Neural crest cell (in vitro differentiated cells): ENCODE results near the gene SAYSD1. TPM values are rescaled to one million over a fixed set of nuclear protein-coding genes. Genes with fewer than 3 reads are reported as not detected.

Source experiments
- DNase-seq: peaks from one replicate; pipeline ENCODE4 v3.0.0; 2021; ENCODE audit warnings: low read depth, mixed read lengths, low spot score
- H3K27ac Mint-ChIP-seq: one replicate; pipeline ENCODE4 v1.8.0; 2021; ENCODE audit warnings: mild to moderate bottlenecking, mixed read lengths; ENCODE audit not compliant: unreplicated experiment
- H3K27me3 Mint-ChIP-seq: 2 replicates; pipeline ENCODE4 v1.8.0; 2021; ENCODE audit warnings: low read depth, mild to moderate bottlenecking, mixed read lengths
- H3K36me3 Mint-ChIP-seq: 2 replicates; pipeline ENCODE4 v1.8.0; 2021; ENCODE audit warnings: low read depth, mild to moderate bottlenecking, mixed read lengths
- H3K4me1 Mint-ChIP-seq: 2 replicates; pipeline ENCODE4 v1.8.0; 2021; ENCODE audit warnings: mixed read lengths
- H3K4me3 Mint-ChIP-seq: one replicate; pipeline ENCODE4 v1.8.0; 2021; ENCODE audit warnings: mild to moderate bottlenecking, mixed read lengths
- H3K9me3 Mint-ChIP-seq: 2 replicates; pipeline ENCODE4 v1.8.0; 2021; ENCODE audit warnings: mixed read lengths
- CTCF ChIP-seq: fragments of 200-600 bp; sonication (generic); conservative IDR thresholded peaks from 2 replicates; pipeline ENCODE4 v1.5.0; 2021; ENCODE audit warnings: antibody characterized with exemption, mild to moderate bottlenecking
- total RNA-seq: library from RNA; stranded (reverse); gene quantifications from 2 replicates; pipeline ENCODE4 v1.2.1, GENCODE V29; 2021

The SAYSD1 gene
- total RNA-seq, 1 donor from 2014 or later: 13.4 TPM

GRCh38 chr6:39152262-39152661 is 37.3 kb upstream of the SAYSD1 start:
- no peak for TF ChIP-seq CTCF
- H3K4me1 Mint-ChIP-seq: no peaks in the 10 kb centered on the region
- no peak overlapping the region for H3K27ac Mint-ChIP-seq
- DNase-seq: no peak
- no peaks in the 10 kb centered on the region for H3K9me3 Mint-ChIP-seq
- H3K27me3 Mint-ChIP-seq: peaks cover 42% of the 10 kb centered on the region
- H3K4me3 Mint-ChIP-seq: no peak overlapping the region
- H3K36me3 Mint-ChIP-seq: no peaks in the 10 kb centered on the region

GRCh38 chr6:39151211-39151610 is 36.2 kb upstream of the SAYSD1 start:
- no peak for TF ChIP-seq CTCF
- Mint-ChIP-seq H3K4me1 (peaks cover 5% of the 10 kb centered on the region), H3K9me3 (no peaks in the 10 kb centered on the region), H3K27ac (no peak overlapping the region), H3K36me3 (no peaks in the 10 kb centered on the region), H3K4me3 (no peak overlapping the region), H3K27me3 (peaks cover 42% of the 10 kb centered on the region)
- no peak for DNase-seq

DNA sequence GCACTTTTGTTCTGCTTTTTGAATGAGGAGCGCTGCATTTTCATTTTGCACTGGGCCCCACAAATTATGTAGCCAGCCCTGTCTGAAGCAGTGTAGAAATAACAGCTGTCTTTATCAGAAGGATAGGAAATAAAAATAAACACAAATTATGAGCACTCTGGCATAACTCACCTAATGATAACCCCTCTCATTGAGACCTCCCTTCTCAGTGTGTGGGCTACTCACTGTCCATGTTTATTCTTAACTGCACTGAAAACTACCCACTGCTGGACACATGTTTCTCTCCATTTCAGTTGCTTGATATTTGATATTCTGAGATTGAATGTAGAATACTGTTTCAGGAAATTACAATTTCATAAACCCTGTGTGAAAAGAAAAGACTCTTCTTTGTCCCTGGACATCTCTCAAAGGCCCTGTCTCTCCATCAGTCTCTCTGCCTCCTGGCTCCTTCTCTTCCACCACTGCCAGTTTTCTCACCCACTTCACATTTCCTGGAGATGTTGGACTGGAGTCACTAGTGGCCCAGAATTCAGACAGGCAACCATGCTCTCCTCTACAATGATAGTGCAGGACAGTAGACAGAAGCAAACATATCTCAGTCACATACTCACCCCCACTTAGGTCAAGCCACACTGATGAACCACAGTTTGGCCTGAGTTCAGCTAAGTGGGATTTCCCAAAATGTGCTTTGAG is 29.6 kb upstream of the SAYSD1 start:
- no peak overlapping the region for H3K4me3 Mint-ChIP-seq

DNA sequence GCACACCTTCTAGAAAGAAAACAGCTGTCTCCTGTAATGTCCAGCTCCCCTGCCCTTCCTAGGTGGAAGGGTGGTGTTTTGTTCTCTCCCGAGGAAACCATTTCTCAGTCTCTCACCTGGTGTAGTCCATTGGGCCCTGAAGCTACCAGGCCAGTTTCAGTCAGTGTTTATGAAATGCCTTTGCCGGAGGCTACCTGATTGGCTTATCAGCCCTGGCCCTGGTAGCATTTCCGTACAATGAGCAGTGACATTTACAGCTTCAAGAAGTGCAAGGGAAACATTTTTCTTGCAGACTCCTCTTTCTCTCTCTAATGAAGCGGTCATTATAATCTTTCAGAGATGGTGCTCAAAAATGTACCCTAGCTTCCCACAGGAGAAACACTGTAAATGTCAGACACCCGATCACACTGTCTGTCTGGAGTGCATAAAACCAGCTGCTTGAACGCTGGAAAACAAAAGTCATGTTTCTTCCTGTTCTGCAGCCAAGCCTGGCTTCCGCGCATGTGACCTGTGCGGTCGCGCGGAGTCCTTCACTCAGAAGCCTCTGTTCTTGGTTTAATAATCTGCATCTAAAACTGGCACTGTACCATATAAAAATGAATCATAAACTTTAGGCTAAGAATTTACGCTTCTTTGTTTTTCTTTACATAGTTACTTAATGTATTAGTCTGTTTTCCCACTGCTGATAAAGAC is 28.4 kb upstream of the SAYSD1 start:
- no peak for TF ChIP-seq CTCF
- Mint-ChIP-seq H3K27ac (no peak overlapping the region), H3K9me3 (no peaks in the 10 kb centered on the region), H3K36me3 (no peaks in the 10 kb centered on the region), H3K4me1 (peaks cover 10% of the 10 kb centered on the region), H3K27me3 (peaks cover 32% of the 10 kb centered on the region), H3K4me3 (no peak overlapping the region)
- no peak for DNase-seq

More for the DNA sequence above, 29.6 kb upstream of the SAYSD1 start:
- TF ChIP-seq CTCF: no peak
- Mint-ChIP-seq H3K27ac (no peak overlapping the region), H3K27me3 (peaks cover 31% of the 10 kb centered on the region), H3K36me3 (no peaks in the 10 kb centered on the region), H3K4me1 (peaks cover 10% of the 10 kb centered on the region), H3K9me3 (no peaks in the 10 kb centered on the region)
- DNase-seq: no peak

- DNase-seq: no peak
- no peak for TF ChIP-seq CTCF
- H3K4me1 Mint-ChIP-seq: peaks cover 2% of the 10 kb centered on the region
- H3K9me3 Mint-ChIP-seq: no peaks in the 10 kb centered on the region
- H3K27ac Mint-ChIP-seq: no peak overlapping the region
- H3K36me3 Mint-ChIP-seq: no peaks in the 10 kb centered on the region
- H3K27me3 Mint-ChIP-seq: peaks cover 42% of the 10 kb centered on the region
- H3K4me3 Mint-ChIP-seq: no peak overlapping the region
Measured at GRCh38 chr6:39140556-39141167, 25.7 kb upstream of the SAYSD1 start.
